GM12892 (cell line): ENCODE results near the gene GANAB.

ENCODE experiments used
- POLR2A ChIP-seq: IDR thresholded peaks from 2 replicates; pipeline ENCODE4 v1.6.1; 2011; ENCODE audit warnings: low read depth, low read length, control low read depth
- POLR2AphosphoS5 ChIP-seq: IDR thresholded peaks from 2 replicates; pipeline ENCODE4 v1.6.1; 2011; ENCODE audit warnings: low read depth, low read length, control low read depth
- TAF1 ChIP-seq: IDR thresholded peaks from 2 replicates; pipeline ENCODE4 v1.6.1; 2011; ENCODE audit warnings: low read depth, mild to moderate bottlenecking, control low read depth, low read length, borderline replicate concordance

DNA sequence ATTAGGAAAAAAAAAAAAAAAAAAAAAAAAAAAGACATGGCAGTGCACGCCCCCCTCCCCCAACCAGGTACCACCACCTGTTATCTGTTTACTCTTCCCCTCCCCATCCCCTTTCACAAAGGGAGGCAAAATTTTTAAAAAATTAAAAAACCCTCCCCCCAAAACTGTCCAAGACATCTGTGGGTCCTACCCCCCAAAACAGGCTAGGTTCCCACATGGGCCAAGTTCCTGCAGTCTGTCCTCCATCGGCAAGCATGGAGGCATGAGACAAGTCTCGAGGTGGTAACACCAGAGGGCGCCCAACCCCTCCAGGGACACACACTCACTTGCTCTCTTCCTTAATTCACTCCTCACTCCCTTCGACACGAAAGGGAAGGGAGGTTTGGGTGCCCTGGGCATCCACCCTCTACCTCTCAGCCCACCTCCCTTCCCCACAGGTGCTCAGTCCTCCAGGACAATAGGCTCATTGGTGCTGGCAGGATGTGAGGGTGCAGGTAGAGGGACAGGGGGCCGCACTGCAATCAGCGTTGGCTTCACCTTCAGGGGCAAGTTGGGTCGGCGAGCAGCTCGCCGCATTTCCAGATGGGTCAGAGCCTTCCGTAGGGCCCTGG lies 52.9 kb downstream of the GANAB start:
- TF ChIP-seq POLR2AphosphoS5 (peak; percentile 45; the same call in 1 of the 2 replicates), POLR2A (0 out of 2 replicates have a peak, but pooled peaks have one; percentile 39), TAF1 (no peak)
